ENCODE data around the gene PIR.

PIR gene

GRCh38 chrX:15404401-15405096, 88.6 kb downstream of the PIR start:
- H3K4me3 ChIP-seq (ENCODE audit: low read depth, low read length), result no peak overlapping the region
- in situ Hi-C loops (cut with HindIII; ENCODE audit: low sequenced_read_pairs), result no loop called here
- DNase-seq (ENCODE audit: low read depth, low spot score), result no peak
- TF ChIP-seq CTCF (IDR thresholded peaks at IDR 0.05; ENCODE audit: low read depth, low read length), result no peak

- DNase-seq (ENCODE audit: low read depth, low spot score), result no peak
- TF ChIP-seq CTCF (IDR thresholded peaks at IDR 0.05; ENCODE audit: low read depth, low read length), result no peak
- in situ Hi-C loops (cut with HindIII; ENCODE audit: low sequenced_read_pairs), result no loop called here
- no peak overlapping the region for H3K4me3 ChIP-seq (ENCODE audit: low read depth, low read length)
Measured at GRCh38 chrX:15401378-15401777, 91.8 kb downstream of the PIR start.

GRCh38 chrX:15399962-15400391, 93.2 kb downstream of the PIR start:
- no peak overlapping the region for H3K4me3 ChIP-seq (ENCODE audit: low read depth, low read length)
- in situ Hi-C loops (cut with HindIII; ENCODE audit: low sequenced_read_pairs), result no loop called here
- TF ChIP-seq CTCF (IDR thresholded peaks at IDR 0.05; ENCODE audit: low read depth, low read length), result no peak
- no peak for DNase-seq (ENCODE audit: low read depth, low spot score)

GRCh38 chrX:15398874-15399273, 94.3 kb downstream of the PIR start:
- in situ Hi-C loops (cut with HindIII; ENCODE audit: low sequenced_read_pairs), result no loop called here
- no peak for DNase-seq (ENCODE audit: low read depth, low spot score)
- TF ChIP-seq CTCF (IDR thresholded peaks at IDR 0.05; ENCODE audit: low read depth, low read length), result no peak
- H3K4me3 ChIP-seq (ENCODE audit: low read depth, low read length), result no peak overlapping the region

GRCh38 chrX:15395789-15396188, 97.3 kb downstream of the PIR start:
- in situ Hi-C loops (cut with HindIII; ENCODE audit: low sequenced_read_pairs), result no loop called here
- DNase-seq (ENCODE audit: low read depth, low spot score), result no peak
- no peak for TF ChIP-seq CTCF (IDR thresholded peaks at IDR 0.05; ENCODE audit: low read depth, low read length)
- no peak overlapping the region for H3K4me3 ChIP-seq (ENCODE audit: low read depth, low read length)

- H3K4me3 ChIP-seq (ENCODE audit: low read depth, low read length), result no peak overlapping the region
- in situ Hi-C loops (cut with HindIII; ENCODE audit: low sequenced_read_pairs), result no loop called here
- DNase-seq (ENCODE audit: low read depth, low spot score), result no peak
- no peak for TF ChIP-seq CTCF (IDR thresholded peaks at IDR 0.05; ENCODE audit: low read depth, low read length)
Measured at GRCh38 chrX:15391850-15392249, 101.3 kb downstream of the PIR start.
